Sigmoid colon (tissue), 4 donors: ENCODE results near the gene LARGE1.

Experiments
- CTCF ChIP-seq, 4 experiments: fragments of 450-650 bp in 3 of 4; fragments of 200-600 bp in 1 of 4; IDR thresholded peaks; one replicate each; pipeline ENCODE4 v1.5.1; 2016 to 2019; ENCODE audit warnings: antibody characterized with exemption in 4 of 4, mild to moderate bottlenecking in 3 of 4, moderate library complexity in 2 of 4
- EP300 ChIP-seq, 4 donors: sonication (generic); formaldehyde crosslinking; IDR thresholded peaks; one replicate each; pipeline ENCODE4 v1.6.1; 2017; ENCODE audit warnings: antibody characterized with exemption in 4 of 4
- POLR2A ChIP-seq, 2 donors: fragments of 450-650 bp; IDR thresholded peaks; one replicate each; pipeline ENCODE4 v1.6.1; 2016; ENCODE audit warnings: antibody characterized with exemption in 2 of 2, mild to moderate bottlenecking in 2 of 2, moderate library complexity in 2 of 2

DNA sequence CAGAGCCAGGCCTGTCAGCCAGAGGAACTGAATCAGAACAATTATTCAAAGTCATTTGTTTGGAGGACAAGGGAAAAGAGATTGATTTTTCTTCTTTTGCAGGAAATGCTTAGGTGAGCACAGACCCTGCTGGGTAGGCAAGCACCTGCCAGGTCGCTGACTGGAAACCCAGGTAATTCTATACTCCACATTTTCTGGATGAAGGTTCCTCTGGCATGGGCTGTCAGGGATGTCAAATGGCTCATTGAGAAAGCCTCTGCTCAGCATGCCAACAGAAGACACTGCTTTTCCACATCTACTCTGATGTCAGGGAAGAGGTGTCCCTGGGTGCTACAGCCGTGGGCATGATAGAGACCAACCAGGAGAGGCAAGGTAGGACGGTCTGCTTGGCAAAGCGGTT lies 695.4 kb downstream of the LARGE1 start:
- no peak for TF ChIP-seq CTCF (IDR thresholded peaks at IDR 0.05)
- TF ChIP-seq POLR2A (IDR thresholded peaks at IDR 0.05), result no peak
- no peak for TF ChIP-seq EP300 (IDR thresholded peaks at IDR 0.05)
